ENCODE results near the gene ZC2HC1B. TPM values are rescaled to one million over a fixed set of nuclear protein-coding genes. Genes with fewer than 3 reads are reported as not detected.

The ZC2HC1B gene
- total and polyA plus RNA-seq, 10 of the 15 experiments (the other 5 are each of a cell fraction or from before 2014, with no cell fraction given) = 0.09 to 0.36 (median 0.31) TPM; not detected in 5

GRCh38 chr6:143840595-143841265 lies 23.5 kb upstream of the ZC2HC1B start:
- H3K4me3 ChIP-seq = no peak overlapping the region
- SMC1A ChIA-PET (ENCODE audit: uncharacterized antibody, unreplicated experiment) = no interaction called here
- TF ChIP-seq CEBPZ (IDR thresholded peaks at IDR 0.05; ENCODE audit: low read depth, low read length) = no peak
- TF ChIP-seq SREBF1 (IDR thresholded peaks at IDR 0.05; ENCODE audit: low read length) = no peak
- no peak for TF ChIP-seq RELA (IDR thresholded peaks at IDR 0.05; ENCODE audit: borderline replicate concordance, partially characterized antibody)
- no peak for TF ChIP-seq CREM (IDR thresholded peaks at IDR 0.05; ENCODE audit: low read depth)
- TF ChIP-seq POLR2AphosphoS2 (IDR thresholded peaks at IDR 0.05; ENCODE audit: low read depth, low read length) = no peak
- TF ChIP-seq ZZZ3 (IDR thresholded peaks at IDR 0.05; ENCODE audit: control insufficient read depth, insufficient read length, low read depth) = no peak
- no peak for TF ChIP-seq POLR2AphosphoS5 (IDR thresholded peaks at IDR 0.05; ENCODE audit: low read length)
- TF ChIP-seq PAX5 (IDR thresholded peaks at IDR 0.05; ENCODE audit: borderline replicate concordance, low read depth, low read length) = no peak
- no peak for TF ChIP-seq HDGF (IDR thresholded peaks at IDR 0.05)
- no peak for TF ChIP-seq SMC3 (IDR thresholded peaks at IDR 0.05; ENCODE audit: borderline replicate concordance, low read length)
- no peak for TF ChIP-seq HDAC2 (IDR thresholded peaks at IDR 0.05)
- no peak for TF ChIP-seq SRF (IDR thresholded peaks at IDR 0.05; ENCODE audit: low read depth in 2 of 2, low read length in 2 of 2)
- TF ChIP-seq MEF2B (IDR thresholded peaks at IDR 0.05; ENCODE audit: partially characterized antibody, poor library complexity, severe bottlenecking) = no peak
- no peak for TF ChIP-seq TAF1 (IDR thresholded peaks at IDR 0.05; ENCODE audit: borderline replicate concordance, low read depth, low read length)
- DNase-seq (ENCODE audit: low read depth, low spot score) (no peak), ATAC-seq (no peak), FAIRE-seq (no peak)
- H3K27ac ChIP-seq (ENCODE audit: control insufficient read depth, insufficient read depth) = no peak overlapping the region
- no peaks in the 10 kb centered on the region for H3K27me3 ChIP-seq (replicated peaks in 1 of 2; ENCODE audit: control insufficient read depth in 2 of 2, insufficient read depth in 2 of 2, low read length in 1 of 2)
- no peaks in the 10 kb centered on the region; the same call in 2 of the 3 replicates for H3K9me3 ChIP-seq (replicated peaks; ENCODE audit: control insufficient read depth, insufficient read depth, low read length)
- in situ Hi-C loops (cut with MboI) (no loop called here), intact Hi-C loops (cut with micrococcal nuclease; ENCODE audit: unreplicated experiment) (loop anchor here (5.0 kb wide), 3 partner anchors 263 to 388 kb away; partner anchors contain the start of genes ADAT2, FUCA2 and PEX3)
- no peaks in the 10 kb centered on the region for H4K20me1 ChIP-seq (ENCODE audit: control insufficient read depth, insufficient read depth)
- no peak overlapping the region for H3K4me2 ChIP-seq (ENCODE audit: control insufficient read depth, insufficient read depth)
- RAD21 ChIA-PET (ENCODE audit: unreplicated experiment) = no interaction called here
- H3K36me3 ChIP-seq (ENCODE audit: control insufficient read depth in 2 of 2, insufficient read depth in 2 of 2, low read length in 1 of 2) = peaks cover 0 to 8% of the 10 kb centered on the region in 2 experiments; a peak in 2 of 4 replicates
- no peak overlapping the region for H3K9ac ChIP-seq (ENCODE audit: control insufficient read depth, insufficient read depth, low read length)
- POLR2A ChIA-PET = no interaction called here
- H3K4me1 ChIP-seq (ENCODE audit: control insufficient read depth, insufficient read depth, low read length) = no peaks in the 10 kb centered on the region
- no peak overlapping the region for H2AFZ ChIP-seq (ENCODE audit: control insufficient read depth, low read depth, low read length)
- no TSS peak for BruUV-seq (replicated peaks)
- 45% methylated on average over 6 of the region's 6 CpGs for WGBS (ENCODE audit: insufficient coverage, insufficient replicate concordance, low lambda C conversion rate, missing lambda C conversion rate)
- CTCF ChIA-PET = no interaction called here
- H3K79me2 ChIP-seq (ENCODE audit: control insufficient read depth, insufficient read depth, low read length) = peaks cover 23% of the 10 kb centered on the region
